ENCODE data around the gene KLF15.

Gene KLF15

DNA sequence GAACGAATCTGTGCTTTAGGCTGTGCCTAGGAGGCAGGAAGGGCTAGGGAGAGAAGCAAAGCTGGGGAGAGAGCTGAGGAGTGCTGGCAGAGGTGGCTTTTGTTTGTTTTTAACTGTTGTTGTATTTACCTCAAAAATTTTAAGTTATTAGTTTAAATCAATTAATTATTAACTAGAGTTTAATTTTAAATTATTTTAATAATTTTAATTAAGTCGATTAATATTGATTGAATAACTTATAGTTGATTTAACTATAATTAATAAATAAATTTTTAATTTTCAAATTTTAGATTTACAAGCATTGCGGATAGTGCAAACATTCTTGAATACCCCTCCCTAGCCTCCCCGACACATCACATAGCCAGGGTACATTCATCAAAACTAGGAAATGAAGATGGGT, 30.6 kb downstream of the KLF15 start:
- Histone ChIP-seq H3K4me3 (ENCODE audit: low read depth in 1 of 2, low read length in 1 of 2) (no peak overlapping the region), H3K9me3 (peaks cover 4% of the 10 kb centered on the region), H3K27ac (no peak overlapping the region), H3K36me3 (no peaks in the 10 kb centered on the region), H3K27me3 (no peaks in the 10 kb centered on the region), H3K4me1 (ENCODE audit: control insufficient read depth in 1 of 2, insufficient read depth in 1 of 2, low read depth in 1 of 2, low read length in 1 of 2) (no peaks in the 10 kb centered on the region)
- TF ChIP-seq, protein P1, sequence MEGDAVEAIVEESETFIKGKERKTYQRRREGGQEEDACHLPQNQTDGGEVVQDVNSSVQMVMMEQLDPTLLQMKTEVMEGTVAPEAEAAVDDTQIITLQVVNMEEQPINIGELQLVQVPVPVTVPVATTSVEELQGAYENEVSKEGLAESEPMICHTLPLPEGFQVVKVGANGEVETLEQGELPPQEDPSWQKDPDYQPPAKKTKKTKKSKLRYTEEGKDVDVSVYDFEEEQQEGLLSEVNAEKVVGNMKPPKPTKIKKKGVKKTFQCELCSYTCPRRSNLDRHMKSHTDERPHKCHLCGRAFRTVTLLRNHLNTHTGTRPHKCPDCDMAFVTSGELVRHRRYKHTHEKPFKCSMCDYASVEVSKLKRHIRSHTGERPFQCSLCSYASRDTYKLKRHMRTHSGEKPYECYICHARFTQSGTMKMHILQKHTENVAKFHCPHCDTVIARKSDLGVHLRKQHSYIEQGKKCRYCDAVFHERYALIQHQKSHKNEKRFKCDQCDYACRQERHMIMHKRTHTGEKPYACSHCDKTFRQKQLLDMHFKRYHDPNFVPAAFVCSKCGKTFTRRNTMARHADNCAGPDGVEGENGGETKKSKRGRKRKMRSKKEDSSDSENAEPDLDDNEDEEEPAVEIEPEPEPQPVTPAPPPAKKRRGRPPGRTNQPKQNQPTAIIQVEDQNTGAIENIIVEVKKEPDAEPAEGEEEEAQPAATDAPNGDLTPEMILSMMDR (IDR thresholded peaks at IDR 0.05), result no peak

DNA sequence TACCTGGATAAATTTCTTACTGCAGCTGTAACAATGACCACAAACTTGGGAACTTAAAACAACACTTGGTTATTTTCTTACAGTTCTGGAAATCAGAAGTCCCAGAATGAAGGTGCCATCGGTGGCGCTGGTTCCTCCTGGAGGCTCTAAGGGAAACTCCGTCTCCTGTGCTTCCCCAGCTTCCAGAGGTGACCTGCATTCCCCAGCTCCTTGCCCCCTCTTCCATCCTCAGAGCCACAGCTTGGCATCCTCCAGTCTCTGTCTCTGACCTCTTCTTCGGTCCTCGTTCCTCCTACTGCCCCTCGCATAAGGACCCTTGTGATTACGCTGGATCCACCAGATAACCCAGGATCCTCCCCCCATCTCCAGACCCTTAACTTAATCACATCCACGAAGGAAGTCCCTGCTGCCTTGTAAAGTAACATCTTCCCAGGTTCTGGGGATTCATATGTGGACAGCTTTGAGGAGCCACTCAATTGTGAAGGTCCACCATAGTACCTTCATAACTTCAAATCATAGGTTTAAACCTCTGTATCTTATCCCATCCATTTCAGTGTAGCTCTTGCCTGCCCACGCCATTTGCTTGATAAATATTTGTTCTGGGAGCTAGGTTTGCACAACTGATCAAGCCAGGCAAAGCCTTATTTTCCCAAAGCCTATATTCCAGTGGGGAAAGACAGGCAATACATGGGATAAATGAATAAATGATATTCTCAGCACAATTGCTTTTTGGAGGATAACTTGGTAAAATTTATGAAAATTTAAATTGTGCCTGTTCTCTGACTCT, 34.8 kb downstream of the KLF15 start:
- H3K9me3 ChIP-seq, result no peaks in the 10 kb centered on the region
- no peaks in the 10 kb centered on the region for H3K27me3 ChIP-seq
- H3K4me3 ChIP-seq (ENCODE audit: low read depth in 1 of 2, low read length in 1 of 2), result no peak overlapping the region
- H3K36me3 ChIP-seq, result no peaks in the 10 kb centered on the region
- TF ChIP-seq, protein P1 (IDR thresholded peaks at IDR 0.05), result no peak
- no peak overlapping the region for H3K27ac ChIP-seq
- H3K4me1 ChIP-seq (ENCODE audit: control insufficient read depth in 1 of 2, insufficient read depth in 1 of 2, low read depth in 1 of 2, low read length in 1 of 2), result no peaks in the 10 kb centered on the region

DNA sequence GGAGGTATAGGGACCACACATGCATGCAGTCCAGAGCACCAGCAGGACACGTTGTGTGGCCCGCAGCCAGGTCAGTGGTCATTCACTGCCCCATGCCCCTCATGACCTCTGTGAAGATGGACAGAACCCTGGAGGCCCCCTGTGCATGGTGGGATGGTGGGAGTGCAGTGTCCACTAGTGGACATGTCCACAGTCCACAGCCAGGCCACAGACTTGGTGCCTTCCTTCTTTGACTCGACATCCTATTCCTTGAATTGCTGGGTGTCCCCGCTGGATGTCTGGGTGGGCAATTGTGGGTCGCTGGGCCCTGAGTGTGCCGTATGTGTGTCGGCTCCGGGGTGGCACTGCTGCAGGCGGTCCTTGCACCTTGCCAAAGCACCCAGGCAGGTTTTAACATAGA, 35.7 kb downstream of the KLF15 start:
- H3K27ac ChIP-seq, result no peak overlapping the region
- no peaks in the 10 kb centered on the region for H3K27me3 ChIP-seq
- TF ChIP-seq, protein P1 (IDR thresholded peaks at IDR 0.05), result no peak
- no peak overlapping the region for H3K4me3 ChIP-seq (ENCODE audit: low read depth in 1 of 2, low read length in 1 of 2)
- H3K36me3 ChIP-seq, result no peaks in the 10 kb centered on the region
- no peaks in the 10 kb centered on the region for H3K9me3 ChIP-seq
- H3K4me1 ChIP-seq (ENCODE audit: control insufficient read depth in 1 of 2, insufficient read depth in 1 of 2, low read depth in 1 of 2, low read length in 1 of 2), result no peaks in the 10 kb centered on the region

DNA sequence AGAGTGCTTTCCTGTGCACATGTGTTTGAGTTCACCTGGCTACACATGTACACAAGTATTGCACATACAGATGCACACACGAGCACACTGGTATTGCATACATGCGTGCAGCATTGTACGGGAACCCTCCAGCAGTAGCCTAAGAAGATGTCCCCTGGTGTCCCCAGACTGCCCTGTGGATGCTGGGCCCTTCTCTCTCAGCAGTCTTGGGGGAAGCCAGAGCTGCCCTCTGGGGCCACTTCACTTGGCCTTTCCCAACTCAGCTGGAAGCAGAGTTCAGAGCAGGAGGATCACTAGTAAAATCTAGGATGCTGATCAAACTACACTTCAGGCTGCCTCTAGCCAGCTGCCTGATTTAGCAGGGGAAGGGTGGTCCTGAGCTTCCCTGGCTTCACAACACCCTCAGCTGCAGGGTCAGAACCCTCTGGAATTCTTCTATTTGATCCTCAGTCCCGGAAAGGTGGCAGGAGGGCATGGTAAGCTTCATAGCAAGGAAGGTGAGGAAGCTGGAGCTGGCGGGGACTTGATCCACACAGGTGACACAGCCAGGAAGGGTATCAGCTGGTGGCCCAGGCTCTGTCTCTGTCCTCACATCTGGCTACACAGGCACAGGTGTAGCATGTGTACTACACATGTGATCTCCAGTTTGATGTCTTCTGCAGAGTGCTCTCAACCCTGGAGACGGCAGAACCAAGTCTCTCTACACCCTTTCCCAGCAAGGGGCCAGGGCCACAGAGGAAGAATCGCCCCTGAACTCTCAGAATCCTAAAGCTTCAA, 36.5 kb downstream of the KLF15 start:
- H3K4me1 ChIP-seq (ENCODE audit: control insufficient read depth in 1 of 2, insufficient read depth in 1 of 2, low read depth in 1 of 2, low read length in 1 of 2), result no peaks in the 10 kb centered on the region
- no peaks in the 10 kb centered on the region for H3K36me3 ChIP-seq
- H3K4me3 ChIP-seq (ENCODE audit: low read depth in 1 of 2, low read length in 1 of 2), result no peak overlapping the region
- TF ChIP-seq, protein P1 (IDR thresholded peaks at IDR 0.05), result no peak
- H3K9me3 ChIP-seq, result no peaks in the 10 kb centered on the region
- no peak overlapping the region for H3K27ac ChIP-seq
- H3K27me3 ChIP-seq, result no peaks in the 10 kb centered on the region

DNA sequence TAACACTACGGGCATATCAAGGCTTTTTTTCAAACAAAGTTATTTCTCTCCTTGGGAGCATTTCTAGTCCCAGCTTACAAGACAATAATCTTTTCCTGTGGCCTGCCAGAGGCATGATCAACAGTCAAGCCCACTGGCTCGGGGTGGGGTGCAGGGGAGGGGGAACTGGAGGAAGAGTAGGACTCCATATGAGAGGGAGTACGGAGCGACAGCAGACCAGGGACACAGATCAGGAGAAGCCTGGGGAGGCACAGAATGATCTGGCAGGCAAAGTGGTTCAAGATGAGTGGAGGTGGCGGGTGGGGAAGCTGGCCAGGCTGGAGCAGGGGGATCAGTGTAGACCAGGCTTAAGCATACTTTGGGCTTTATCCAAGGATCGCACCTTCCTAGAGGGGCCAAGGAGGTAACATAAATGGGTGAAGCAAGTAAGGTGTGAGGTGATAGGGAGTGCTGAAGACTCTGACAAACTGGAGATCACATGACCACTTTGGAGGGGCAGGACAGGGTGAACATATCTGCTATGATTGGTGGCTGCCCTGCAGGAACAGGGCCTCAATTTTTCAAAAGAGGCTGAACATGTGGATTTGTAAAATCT, 37.4 kb downstream of the KLF15 start:
- H3K36me3 ChIP-seq, result no peaks in the 10 kb centered on the region
- TF ChIP-seq, protein P1 (IDR thresholded peaks at IDR 0.05), result no peak
- H3K27me3 ChIP-seq, result no peaks in the 10 kb centered on the region
- H3K9me3 ChIP-seq, result no peaks in the 10 kb centered on the region
- no peak overlapping the region for H3K27ac ChIP-seq
- no peaks in the 10 kb centered on the region for H3K4me1 ChIP-seq (ENCODE audit: control insufficient read depth in 1 of 2, insufficient read depth in 1 of 2, low read depth in 1 of 2, low read length in 1 of 2)
- H3K4me3 ChIP-seq (ENCODE audit: low read depth in 1 of 2, low read length in 1 of 2), result no peak overlapping the region
